Measurements from ENCODE around the gene NCF2.

NCF2 gene

DNA sequence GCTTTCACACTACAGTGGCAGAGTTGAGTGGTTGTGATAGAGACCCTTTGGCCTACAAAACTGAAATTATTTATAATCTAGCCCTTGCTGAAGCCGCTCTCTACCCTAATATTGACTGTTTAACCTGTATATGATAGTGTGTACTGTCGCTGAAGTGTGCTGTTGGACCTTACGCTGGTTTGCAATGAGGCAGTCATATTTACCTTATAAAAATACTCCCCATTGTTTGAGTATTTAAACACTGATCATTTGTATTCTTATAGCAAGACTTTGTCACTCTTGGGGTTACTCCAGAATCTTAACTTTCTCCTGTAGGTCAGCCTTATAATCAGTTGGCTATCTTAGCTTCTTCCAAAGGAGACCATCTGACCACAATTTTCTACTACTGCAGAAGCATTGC, 61.7 kb downstream of the NCF2 start:
- TF ChIP-seq, protein P1, sequence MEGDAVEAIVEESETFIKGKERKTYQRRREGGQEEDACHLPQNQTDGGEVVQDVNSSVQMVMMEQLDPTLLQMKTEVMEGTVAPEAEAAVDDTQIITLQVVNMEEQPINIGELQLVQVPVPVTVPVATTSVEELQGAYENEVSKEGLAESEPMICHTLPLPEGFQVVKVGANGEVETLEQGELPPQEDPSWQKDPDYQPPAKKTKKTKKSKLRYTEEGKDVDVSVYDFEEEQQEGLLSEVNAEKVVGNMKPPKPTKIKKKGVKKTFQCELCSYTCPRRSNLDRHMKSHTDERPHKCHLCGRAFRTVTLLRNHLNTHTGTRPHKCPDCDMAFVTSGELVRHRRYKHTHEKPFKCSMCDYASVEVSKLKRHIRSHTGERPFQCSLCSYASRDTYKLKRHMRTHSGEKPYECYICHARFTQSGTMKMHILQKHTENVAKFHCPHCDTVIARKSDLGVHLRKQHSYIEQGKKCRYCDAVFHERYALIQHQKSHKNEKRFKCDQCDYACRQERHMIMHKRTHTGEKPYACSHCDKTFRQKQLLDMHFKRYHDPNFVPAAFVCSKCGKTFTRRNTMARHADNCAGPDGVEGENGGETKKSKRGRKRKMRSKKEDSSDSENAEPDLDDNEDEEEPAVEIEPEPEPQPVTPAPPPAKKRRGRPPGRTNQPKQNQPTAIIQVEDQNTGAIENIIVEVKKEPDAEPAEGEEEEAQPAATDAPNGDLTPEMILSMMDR (IDR thresholded peaks at IDR 0.05; ENCODE audit: borderline replicate concordance, control extremely low read depth, extremely low read depth, insufficient read depth, missing control alignments) = no peak
- DNase-seq (ENCODE audit: low spot score) = no peak
- in situ Hi-C loops (cut with MboI; ENCODE audit: low sequenced_read_pairs, unreplicated experiment) = no loop called here

- in situ Hi-C loops (cut with MboI; ENCODE audit: low sequenced_read_pairs, unreplicated experiment) = no loop called here
- no peak for DNase-seq (ENCODE audit: low spot score)
- TF ChIP-seq, protein P1 (IDR thresholded peaks at IDR 0.05; ENCODE audit: borderline replicate concordance, control extremely low read depth, extremely low read depth, insufficient read depth, missing control alignments) = no peak
These were observed 68.2 kb downstream of the NCF2 start for GRCh38 chr1:183522104-183522503.

GRCh38 chr1:183520379-183520778, 69.9 kb downstream of the NCF2 start:
- DNase-seq (ENCODE audit: low spot score) = no peak
- in situ Hi-C loops (cut with MboI; ENCODE audit: low sequenced_read_pairs, unreplicated experiment) = no loop called here
- TF ChIP-seq, protein P1 (IDR thresholded peaks at IDR 0.05; ENCODE audit: borderline replicate concordance, control extremely low read depth, extremely low read depth, insufficient read depth, missing control alignments) = no peak

DNA sequence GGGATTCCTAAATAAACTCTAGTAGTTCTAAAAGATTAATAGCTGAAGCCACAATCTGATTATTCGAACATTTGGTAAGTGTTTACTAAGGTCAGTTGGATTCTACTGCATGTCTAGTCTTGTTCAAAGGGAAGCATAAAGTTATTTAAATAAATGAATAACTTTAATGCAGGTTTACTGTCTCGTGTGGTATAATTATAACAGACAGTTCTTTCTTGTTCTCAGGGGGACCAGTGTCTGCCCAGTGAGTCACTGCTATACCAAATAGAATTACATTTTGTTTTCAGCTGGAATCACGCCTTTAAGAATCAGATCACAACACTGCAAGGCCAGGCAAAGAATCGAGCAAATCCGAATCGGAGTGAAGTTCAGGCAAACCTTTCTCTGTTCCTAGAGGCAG, 72.9 kb downstream of the NCF2 start:
- no peak for DNase-seq (ENCODE audit: low spot score)
- TF ChIP-seq, protein P1 (IDR thresholded peaks at IDR 0.05; ENCODE audit: borderline replicate concordance, control extremely low read depth, extremely low read depth, insufficient read depth, missing control alignments) = no peak
- in situ Hi-C loops (cut with MboI; ENCODE audit: low sequenced_read_pairs, unreplicated experiment) = no loop called here

DNA sequence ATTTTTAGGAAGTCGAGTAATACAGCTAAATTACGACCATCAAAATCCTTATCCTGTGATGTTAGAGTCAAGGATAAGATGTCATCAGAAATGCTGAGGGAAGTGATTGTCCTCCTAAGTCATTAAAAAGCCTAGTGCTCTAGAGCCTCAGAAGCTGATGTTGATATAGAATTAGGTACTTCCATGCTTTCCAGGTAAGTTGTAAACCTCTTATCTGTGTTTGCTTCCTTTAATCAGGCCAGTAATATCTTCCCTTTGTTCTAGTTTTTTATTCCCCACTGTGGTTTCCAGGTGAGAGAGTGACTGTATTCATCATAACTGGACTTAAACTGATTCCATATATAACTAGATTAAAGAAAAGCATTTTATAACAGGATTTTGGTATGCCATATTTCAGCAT, 73.5 kb downstream of the NCF2 start:
- TF ChIP-seq, protein P1 (IDR thresholded peaks at IDR 0.05; ENCODE audit: borderline replicate concordance, control extremely low read depth, extremely low read depth, insufficient read depth, missing control alignments) = no peak
- DNase-seq (ENCODE audit: low spot score) = no peak
- in situ Hi-C loops (cut with MboI; ENCODE audit: low sequenced_read_pairs, unreplicated experiment) = no loop called here

DNA sequence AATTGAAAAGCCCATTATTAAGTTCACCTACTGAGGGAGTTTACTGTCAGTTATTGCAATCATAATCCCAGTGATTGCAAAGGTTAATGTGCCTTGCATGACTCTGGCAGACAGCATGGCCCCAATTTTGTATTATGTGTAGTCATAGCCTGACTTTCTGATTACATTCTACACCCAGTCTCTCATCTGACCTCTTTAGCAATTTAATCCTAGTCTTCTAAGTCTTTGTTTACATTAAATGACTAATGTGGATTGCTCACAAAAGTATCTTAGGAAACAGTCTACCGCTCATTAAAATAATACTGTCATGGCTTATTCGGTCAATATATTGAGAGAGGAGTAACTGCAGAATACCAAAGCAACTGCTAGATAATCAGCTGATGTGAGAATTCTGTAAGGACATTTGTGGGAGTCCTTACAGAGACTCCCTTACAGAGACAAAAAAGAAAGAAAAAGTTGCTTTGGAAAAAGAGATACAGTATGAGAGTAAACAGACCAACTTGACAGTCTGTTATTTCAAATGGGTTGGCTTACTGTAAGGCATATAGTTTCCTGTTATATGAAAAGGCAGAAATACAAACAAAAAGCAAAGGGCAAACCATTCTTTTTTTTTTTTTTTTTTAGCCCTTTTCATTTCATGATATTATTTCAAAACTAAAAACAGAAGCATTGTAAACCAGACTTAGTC, 75.1 kb downstream of the NCF2 start:
- no peak for DNase-seq (ENCODE audit: low spot score)

More for the DNA sequence above, 75.1 kb downstream of the NCF2 start:
- in situ Hi-C loops (cut with MboI; ENCODE audit: low sequenced_read_pairs, unreplicated experiment) = no loop called here
- TF ChIP-seq, protein P1 (IDR thresholded peaks at IDR 0.05; ENCODE audit: borderline replicate concordance, control extremely low read depth, extremely low read depth, insufficient read depth, missing control alignments) = no peak
